Psoas muscle (tissue), 8 donors: ENCODE measurements around the gene AJUBA. TPM values are rescaled to one million over a fixed set of nuclear protein-coding genes. Genes with fewer than 3 reads are reported as not detected.

ENCODE experiments used
- ATAC-seq, 4 donors: fragments of 200-7000 bp; cut with Tn5 transposase; one replicate each; pipeline ENCODE4 v1.9.1; 2020; ENCODE audit warnings: moderate library complexity in 3 of 4, mild to moderate bottlenecking in 2 of 4
- DNase-seq, 2 donors: peaks; one replicate each; pipeline ENCODE4 v3.0.0-alpha.2; 2020
- H3K27ac ChIP-seq: fragments of 200-600 bp; one replicate; pipeline ENCODE4 v1.8.0; 2022
- H3K27me3 ChIP-seq, 3 donors: fragments of 200-600 bp in 1 of 3; one replicate each; pipeline versions ENCODE4 v1.6.1 to v1.8.0; 2013 to 2022; ENCODE audit warnings: low read length in 2 of 3, mild to moderate bottlenecking in 2 of 3, moderate library complexity in 1 of 3; ENCODE audit not compliant: insufficient read depth in 3 of 3
- H3K36me3 ChIP-seq, 2 donors: fragments of 200-600 bp in 1 of 2; one replicate each; pipeline versions ENCODE4 v1.6.1 to v1.8.0; 2013 to 2022; ENCODE audit warnings: low read depth in 1 of 2, mild to moderate bottlenecking in 1 of 2, moderate library complexity in 1 of 2; ENCODE audit not compliant: insufficient read depth in 1 of 2
- H3K4me1 ChIP-seq: fragments of 200-600 bp; one replicate; pipeline ENCODE4 v1.8.0; 2022
- H3K4me3 ChIP-seq: fragments of 200-600 bp; one replicate; pipeline ENCODE4 v1.8.0; 2022; ENCODE audit warnings: mild to moderate bottlenecking
- H3K9me3 ChIP-seq: fragments of 200-600 bp; one replicate; pipeline ENCODE4 v1.8.0; 2022
- WGBS, 3 donors: extraction: QIAGEN DNeasy Blood & Tissue Kit; methylation state at CpG; one replicate each; pipeline versions ENCODE4 v1.1.6 to v1.1.7; 2013; 5-methylcytosine and 5-hydroxymethylcytosine counted together
- intact Hi-C, 2 donors: fragments of 100-400 bp; cut with DNase I; formaldehyde crosslinking; loops; one replicate each; pipeline versions ENCODE4 v1.11.0 to v1.14.2; 2022
- long read RNA-seq, 2 donors: library from polyadenylated mRNA; unstranded; transcript quantifications; one replicate each; pipeline ENCODE4 v2.0.0, GENCODE V29; 2021
- polyA plus RNA-seq, 3 donors: library from polyadenylated mRNA; stranded (reverse); fragments of 200-250 nt; gene quantifications; one replicate each; pipeline ENCODE4 v1.2.3, GENCODE V29; 2013
- total RNA-seq, 4 donors: library from RNA; stranded (reverse); fragmentation: NEBNext Ultra II Directional in 2 of 4; extraction: Animal tissue kit (Norgen Biotek cat#: 25700) in 2 of 4; gene quantifications; one replicate each; pipeline versions ENCODE4 v1.2.1 to v1.2.4, GENCODE V29; 2021 to 2023
- TF ChIP-seq, protein P1 (sequence below): fragments of 200-600 bp; IDR thresholded peaks from one replicate; pipeline ENCODE4 v1.8.0; 2022; ENCODE audit warnings: antibody characterized with exemption
- donor health status: healthy with polysubstance abuse.
- donor health status: DM: no; HTN: no; CAD: no; lungs with moderate emphysema.
- donor health status: Bipolar disorder and iron deficiency.
- donor health status: healthy.
- donor health status: DM: yes; HTN: yes; CAD: no.
- donor health status: DM: no; HTN: no; CAD: no.
- donor health status: DM: no; HTN: no; CAD: no.
- donor health status: DM: yes; HTN: yes; CAD: no.

Gene AJUBA
- total RNA-seq (1 to 10 TPM in 3 of 4 donors, under 1 TPM in 1; 0.95 to 1.5 (median 1.2) TPM), polyA plus RNA-seq (under 1 TPM; 0.65 to 0.77 (median 0.66) TPM)
- long read RNA-seq, donor 1, full-length matches to known transcripts = 3 of 3 reads
- long read RNA-seq, donor 1, partial matches to known transcripts = 0 of 3 reads
- long read RNA-seq, donor 1, other reads (novel, unspliced or antisense) = 0 of 3 reads
- long read RNA-seq, donor 2 = 0 reads

DNA sequence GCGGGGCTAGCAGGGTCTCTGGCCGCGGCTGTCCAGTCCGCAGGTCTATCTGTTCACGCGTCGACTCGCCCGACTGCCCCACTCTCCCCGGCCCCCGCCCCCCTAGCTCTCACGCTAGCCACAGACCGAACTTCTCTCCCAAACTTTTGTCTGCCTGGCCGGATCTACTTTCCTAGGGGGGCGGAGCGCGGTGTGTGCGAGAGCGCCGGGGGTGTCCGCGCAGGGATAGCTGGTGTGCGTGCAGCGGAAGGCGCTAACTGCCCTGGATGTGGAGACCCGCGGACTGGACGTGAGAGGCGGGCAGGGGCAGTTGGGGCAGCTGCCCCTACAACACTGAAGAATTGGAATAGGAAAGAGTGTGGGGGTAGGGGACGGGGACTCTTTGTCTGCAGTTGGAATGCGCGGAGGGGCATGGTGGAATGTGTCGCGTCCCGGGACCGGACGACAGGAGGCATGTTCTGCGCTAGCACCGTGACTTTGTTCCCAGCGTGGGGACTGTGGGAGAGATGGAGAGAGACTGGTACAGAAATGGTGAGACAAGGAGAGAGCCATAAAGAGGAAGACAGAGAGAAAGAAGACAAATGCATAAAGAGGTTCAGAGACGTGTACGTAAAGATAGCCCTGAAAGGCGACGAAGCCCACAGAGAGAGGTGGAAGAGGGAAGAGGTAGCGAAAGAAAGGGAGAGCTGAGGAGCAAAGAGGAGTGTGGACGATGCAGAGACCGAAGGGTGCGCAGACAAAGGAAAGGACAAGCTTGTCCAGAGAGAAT is at the start of gene AJUBA:
Gene AJUBA (minus strand): TSS at position 75 of the 769 bp plus-strand sequence. CDS start 285 bp downstream, outside the sequence.
- peak; percentile 63 to 84 (median 72) for ATAC-seq
- WGBS, 3 donors = 0 to 1% (median 1%) methylated on average over 39 to 48 of the region's 48 CpGs
- peak within 1 kb of the TSS; percentile 19 for H3K27ac ChIP-seq
- TF ChIP-seq, protein P1, sequence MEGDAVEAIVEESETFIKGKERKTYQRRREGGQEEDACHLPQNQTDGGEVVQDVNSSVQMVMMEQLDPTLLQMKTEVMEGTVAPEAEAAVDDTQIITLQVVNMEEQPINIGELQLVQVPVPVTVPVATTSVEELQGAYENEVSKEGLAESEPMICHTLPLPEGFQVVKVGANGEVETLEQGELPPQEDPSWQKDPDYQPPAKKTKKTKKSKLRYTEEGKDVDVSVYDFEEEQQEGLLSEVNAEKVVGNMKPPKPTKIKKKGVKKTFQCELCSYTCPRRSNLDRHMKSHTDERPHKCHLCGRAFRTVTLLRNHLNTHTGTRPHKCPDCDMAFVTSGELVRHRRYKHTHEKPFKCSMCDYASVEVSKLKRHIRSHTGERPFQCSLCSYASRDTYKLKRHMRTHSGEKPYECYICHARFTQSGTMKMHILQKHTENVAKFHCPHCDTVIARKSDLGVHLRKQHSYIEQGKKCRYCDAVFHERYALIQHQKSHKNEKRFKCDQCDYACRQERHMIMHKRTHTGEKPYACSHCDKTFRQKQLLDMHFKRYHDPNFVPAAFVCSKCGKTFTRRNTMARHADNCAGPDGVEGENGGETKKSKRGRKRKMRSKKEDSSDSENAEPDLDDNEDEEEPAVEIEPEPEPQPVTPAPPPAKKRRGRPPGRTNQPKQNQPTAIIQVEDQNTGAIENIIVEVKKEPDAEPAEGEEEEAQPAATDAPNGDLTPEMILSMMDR = no peak
- peaks cover 0 to 38% (median 20%) of the 10 kb centered on the region in 3 donors for H3K27me3 ChIP-seq
- peaks cover 0 to 5% of the 10 kb centered on the region in 2 donors for H3K36me3 ChIP-seq
- DNase-seq = peak; percentile 90 to 91
- H3K4me1 ChIP-seq = peaks cover 8% of the 10 kb centered on the region
- H3K4me3 ChIP-seq = peak within 1 kb of the TSS; percentile 71
- H3K9me3 ChIP-seq = no peaks in the 10 kb centered on the region
- intact Hi-C loops = loop anchor here (5.0 to 10.0 kb wide), 2 partner anchors 48 to 425 kb away; no protein-coding TSS in a partner anchor

DNA sequence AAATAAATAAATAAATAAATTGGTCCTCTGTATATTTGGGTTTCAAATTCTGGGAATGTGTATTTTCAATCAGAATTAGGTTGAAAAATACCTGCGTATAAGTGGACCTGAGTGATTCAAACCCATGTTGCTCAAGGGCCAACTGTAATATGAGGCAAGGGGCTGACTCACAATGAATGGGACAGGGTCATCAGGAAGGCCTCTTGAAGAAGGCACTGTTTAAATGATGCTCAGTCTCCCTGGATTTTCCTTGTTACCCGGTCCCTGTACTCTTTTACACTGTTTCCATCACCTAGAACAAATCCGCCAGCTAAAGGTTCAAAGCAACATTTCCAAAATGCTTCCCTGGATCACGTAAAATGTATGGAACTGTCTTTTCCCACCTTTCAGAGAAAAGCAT is 48.6 kb upstream of the AJUBA start:
- H3K36me3 ChIP-seq = peaks cover 5 to 75% of the 10 kb centered on the region in 2 donors

DNA sequence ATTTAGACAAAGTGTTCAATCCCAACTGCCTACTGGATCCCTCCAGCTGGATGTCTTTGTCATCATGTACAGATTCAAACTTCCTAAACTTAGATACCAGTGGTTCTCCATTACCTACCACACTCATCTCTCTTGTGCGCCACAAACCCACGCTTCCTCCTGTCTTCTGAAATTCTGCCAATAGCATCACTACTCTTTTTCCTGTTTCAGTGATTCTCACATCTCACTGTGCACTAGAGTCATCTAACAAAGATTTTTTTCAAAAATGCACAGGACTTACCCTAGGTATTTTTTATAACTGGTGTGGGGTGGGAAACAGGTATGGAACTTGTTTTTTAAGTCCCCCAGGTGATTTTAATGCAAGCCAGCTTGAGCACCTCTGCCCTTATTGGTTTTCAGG is 46.4 kb upstream of the AJUBA start:
- Histone ChIP-seq H3K4me1 (peaks cover 27% of the 10 kb centered on the region), H3K9me3 (no peaks in the 10 kb centered on the region), H3K4me3 (no peak overlapping the region), H3K36me3 (peaks cover 13 to 96% of the 10 kb centered on the region in 2 donors), H3K27ac (no peak overlapping the region), H3K27me3 (no peaks in the 10 kb centered on the region)
- ATAC-seq (no peak), DNase-seq (no peak)
- intact Hi-C loops = no loop called here
- TF ChIP-seq, protein P1 = no peak
- 79 to 87% (median 83%) methylated on average over 2 of the region's 2 CpGs for WGBS, 3 donors

More for the DNA sequence above, 48.6 kb upstream of the AJUBA start:
- ATAC-seq = no peak
- TF ChIP-seq, protein P1 = no peak
- Histone ChIP-seq H3K4me3 (no peak overlapping the region), H3K9me3 (no peaks in the 10 kb centered on the region), H3K27ac (no peak overlapping the region), H3K4me1 (peaks cover 33% of the 10 kb centered on the region), H3K27me3 (no peaks in the 10 kb centered on the region)
- 94 to 97% (median 97%) methylated on average over 4 of the region's 4 CpGs for WGBS, 3 donors
- no peak for DNase-seq
- intact Hi-C loops = no loop called here

DNA sequence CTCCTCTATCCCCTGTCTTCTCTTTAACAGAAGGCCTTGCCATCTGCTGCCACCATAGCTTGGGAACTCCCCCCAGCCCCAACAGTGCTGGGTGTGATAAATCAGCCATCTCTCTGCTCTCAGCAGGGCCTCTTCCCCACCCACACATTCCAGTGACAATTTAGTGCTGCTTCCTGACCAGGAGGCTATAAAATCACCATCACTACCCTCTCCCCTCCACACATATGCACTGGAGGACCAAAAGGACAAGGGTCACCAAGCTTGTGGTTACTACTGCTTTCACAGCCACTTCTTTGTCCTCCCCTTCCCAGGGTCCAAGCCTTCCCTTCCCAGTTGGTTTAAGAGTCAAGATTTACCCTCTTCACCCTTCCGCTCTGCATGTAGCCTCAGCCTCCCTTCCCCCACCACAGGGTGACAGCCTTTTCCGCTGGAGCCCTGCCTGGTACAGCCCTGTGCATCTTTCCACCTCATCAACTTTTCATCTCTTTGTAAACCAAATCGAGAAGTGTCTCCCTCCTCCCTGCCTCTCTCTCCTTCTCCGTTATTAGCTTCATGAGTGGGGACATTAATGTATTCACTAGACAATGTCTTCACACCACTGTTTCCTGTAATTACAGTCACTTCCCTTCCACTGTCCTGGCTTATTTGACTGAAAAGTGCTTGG is 42.9 kb upstream of the AJUBA start:
- ATAC-seq (no peak), DNase-seq (no peak)
- Histone ChIP-seq H3K4me3 (no peak overlapping the region), H3K36me3 (peaks cover 7 to 72% of the 10 kb centered on the region in 2 donors), H3K27me3 (no peaks in the 10 kb centered on the region), H3K27ac (no peak overlapping the region), H3K9me3 (no peaks in the 10 kb centered on the region), H3K4me1 (peaks cover 10% of the 10 kb centered on the region)
- intact Hi-C loops = no loop called here
- TF ChIP-seq, protein P1 = no peak
- WGBS, 3 donors = 54 to 64% (median 58%) methylated on average over 4 of the region's 4 CpGs
